DOHH2 (cell line): ENCODE results near the gene SPDYC.

Experiments used
- CTCF ChIP-seq: fragments of 200-600 bp; sonication (generic); IDR thresholded peaks from one replicate; pipeline ENCODE4 v1.5.1; 2014; ENCODE audit warnings: antibody characterized with exemption, mild to moderate bottlenecking, low read depth, low read length; ENCODE audit not compliant: poor library complexity, severe bottlenecking
- EZH2phosphoT487 ChIP-seq: fragments of 200-600 bp; sonication (generic); IDR thresholded peaks from 2 replicates; pipeline ENCODE4 v1.6.1; 2017; ENCODE audit warnings: borderline replicate concordance, mild to moderate bottlenecking, antibody characterized with exemption, low read length, moderate library complexity, mixed read lengths

GRCh38 chr11:65217441-65218423, 47.7 kb downstream of the SPDYC start:
- no peak for TF ChIP-seq CTCF
- TF ChIP-seq EZH2phosphoT487: no peak
